ENCODE results near the gene ZFAND5.

Gene ZFAND5

GRCh38 chr9:72384710-72385485 lies 19.9 kb upstream of the ZFAND5 start:
- Mint-ChIP-seq H3K4me1 (no peaks in the 10 kb centered on the region), H3K36me3 (ENCODE audit: insufficient read depth) (peaks cover 2% of the 10 kb centered on the region), H3K27ac (ENCODE audit: low read depth) (no peak overlapping the region), H3K4me3 (no peak overlapping the region), H3K9me3 (no peaks in the 10 kb centered on the region), H3K27me3 (peaks cover 15% of the 10 kb centered on the region)
- no peak for DNase-seq (ENCODE audit: low spot score in 2 of 2)
- no peak for ATAC-seq (replicated peaks; ENCODE audit: extremely low read depth, poor library complexity, severe bottlenecking)

GRCh38 chr9:72383978-72384709 lies 19.1 kb upstream of the ZFAND5 start:
- Mint-ChIP-seq H3K9me3 (no peaks in the 10 kb centered on the region), H3K27ac (ENCODE audit: low read depth) (no peak overlapping the region), H3K4me3 (no peak overlapping the region)

DNA sequence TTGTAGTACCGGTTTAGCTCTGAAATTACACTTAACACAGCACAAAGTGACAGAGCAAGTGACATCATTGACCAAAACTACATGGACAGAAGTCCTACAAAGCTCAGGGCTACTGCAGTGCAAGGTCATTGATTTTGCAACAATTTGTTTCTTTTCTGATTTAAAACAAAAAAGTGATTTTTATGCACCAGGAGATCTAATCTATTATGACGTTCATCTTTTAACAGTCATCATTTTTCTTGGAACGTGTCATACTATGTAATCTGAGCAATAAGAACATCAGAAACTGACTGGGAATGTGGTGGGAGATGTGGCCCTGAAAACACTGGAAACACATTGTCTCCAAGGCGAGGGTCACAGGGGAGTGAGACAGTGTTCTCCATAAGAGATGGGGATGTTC lies 17.4 kb upstream of the ZFAND5 start:
- H3K9me3 Mint-ChIP-seq: no peaks in the 10 kb centered on the region
- H3K4me3 Mint-ChIP-seq: no peak overlapping the region
- no peaks in the 10 kb centered on the region for H3K36me3 Mint-ChIP-seq (ENCODE audit: insufficient read depth)
- ATAC-seq (replicated peaks; ENCODE audit: extremely low read depth, poor library complexity, severe bottlenecking) (no peak), DNase-seq (ENCODE audit: low spot score in 2 of 2) (no peak)
- H3K4me1 Mint-ChIP-seq: no peaks in the 10 kb centered on the region
- peaks cover 11% of the 10 kb centered on the region for H3K27me3 Mint-ChIP-seq
- H3K27ac Mint-ChIP-seq (ENCODE audit: low read depth): no peak overlapping the region

More at GRCh38 chr9:72383978-72384709, 19.1 kb upstream of the ZFAND5 start:
- Mint-ChIP-seq H3K27me3 (peaks cover 13% of the 10 kb centered on the region), H3K36me3 (ENCODE audit: insufficient read depth) (no peaks in the 10 kb centered on the region), H3K4me1 (no peaks in the 10 kb centered on the region)
- DNase-seq (ENCODE audit: low spot score in 2 of 2) (no peak), ATAC-seq (replicated peaks; ENCODE audit: extremely low read depth, poor library complexity, severe bottlenecking) (no peak)

DNA sequence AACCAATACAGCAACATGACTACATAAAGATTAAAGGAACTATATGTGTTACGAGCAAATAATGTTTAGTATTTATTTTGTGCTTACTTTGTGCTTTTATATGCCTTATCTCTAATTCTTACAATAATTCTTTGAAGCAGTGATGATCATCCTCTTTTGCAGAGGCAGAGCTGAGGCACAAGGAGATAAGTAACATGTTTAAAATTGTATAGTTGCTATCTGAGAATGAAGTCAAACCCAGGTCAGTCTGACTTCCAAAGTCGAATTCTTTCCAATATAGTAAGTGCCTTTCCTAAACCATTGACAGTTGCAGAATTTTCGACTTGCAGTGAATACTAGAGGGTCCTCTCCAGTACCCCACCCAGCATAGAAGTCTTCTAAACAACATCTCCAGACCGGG lies 12.0 kb upstream of the ZFAND5 start:
- Mint-ChIP-seq H3K9me3 (no peaks in the 10 kb centered on the region), H3K4me3 (no peak overlapping the region), H3K4me1 (no peaks in the 10 kb centered on the region), H3K27ac (ENCODE audit: low read depth) (no peak overlapping the region), H3K27me3 (peaks cover 24% of the 10 kb centered on the region), H3K36me3 (ENCODE audit: insufficient read depth) (no peaks in the 10 kb centered on the region)
- no peak for ATAC-seq (replicated peaks; ENCODE audit: extremely low read depth, poor library complexity, severe bottlenecking)
- no peak for DNase-seq (ENCODE audit: low spot score in 2 of 2)

GRCh38 chr9:72371151-72371550 lies 6.1 kb upstream of the ZFAND5 start:
- no peaks in the 10 kb centered on the region for H3K4me1 Mint-ChIP-seq
- ATAC-seq (replicated peaks; ENCODE audit: extremely low read depth, poor library complexity, severe bottlenecking) (no peak), DNase-seq (ENCODE audit: low spot score in 2 of 2) (no peak)
- H3K9me3 Mint-ChIP-seq: no peaks in the 10 kb centered on the region
- no peaks in the 10 kb centered on the region for H3K36me3 Mint-ChIP-seq (ENCODE audit: insufficient read depth)
- no peak overlapping the region for H3K27ac Mint-ChIP-seq (ENCODE audit: low read depth)
- H3K27me3 Mint-ChIP-seq: peaks cover 12% of the 10 kb centered on the region
- H3K4me3 Mint-ChIP-seq: no peak overlapping the region

DNA sequence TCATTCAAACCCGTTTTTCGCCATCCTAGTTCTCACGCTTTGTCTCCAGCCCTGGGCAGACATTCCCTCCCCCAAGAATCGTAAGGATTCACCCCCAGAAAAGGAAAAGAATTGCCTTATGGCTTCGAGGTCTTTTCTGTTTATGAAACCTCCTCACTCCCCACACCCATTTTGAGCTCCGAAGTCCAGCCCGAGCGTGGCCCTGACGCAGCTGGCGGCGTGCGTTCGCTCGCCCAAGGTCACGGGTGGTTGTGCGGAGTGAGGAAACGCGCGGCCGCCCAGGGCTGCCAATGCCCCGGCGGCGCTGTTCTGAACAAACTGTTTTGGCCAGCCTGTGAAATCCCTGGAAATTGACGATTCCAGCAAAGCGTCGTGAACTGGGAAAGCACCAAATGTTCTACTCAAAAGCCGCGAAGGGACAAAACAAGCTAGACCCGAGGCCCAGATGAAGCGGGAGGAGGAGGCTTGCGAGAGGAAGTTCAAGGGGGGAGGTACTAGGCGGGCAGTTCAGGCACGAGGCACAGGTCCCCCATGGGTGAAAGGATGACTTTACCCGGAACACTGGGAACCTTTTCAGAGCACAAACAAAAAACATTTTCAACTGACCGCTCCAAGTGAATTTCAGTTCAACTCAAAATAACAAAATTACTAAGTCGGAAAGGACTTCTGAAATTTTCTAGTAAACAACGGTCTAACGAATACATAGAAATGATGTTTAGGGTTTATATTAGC lies 683 bp upstream of the ZFAND5 start:
- Mint-ChIP-seq H3K4me3 (peak overlapping the region; percentile 94), H3K27ac (ENCODE audit: low read depth) (peak overlapping the region; percentile 97), H3K27me3 (no peaks in the 10 kb centered on the region), H3K9me3 (no peaks in the 10 kb centered on the region), H3K36me3 (ENCODE audit: insufficient read depth) (peaks cover 32% of the 10 kb centered on the region), H3K4me1 (peaks cover 24% of the 10 kb centered on the region)
- ATAC-seq (replicated peaks; ENCODE audit: extremely low read depth, poor library complexity, severe bottlenecking) (peak; percentile 31), DNase-seq (ENCODE audit: low spot score in 2 of 2) (peak; percentile 36 to 44)

- Mint-ChIP-seq H3K9me3 (no peaks in the 10 kb centered on the region), H3K36me3 (ENCODE audit: insufficient read depth) (peaks cover 47% of the 10 kb centered on the region), H3K27ac (ENCODE audit: low read depth) (peak overlapping the region; percentile 82), H3K4me1 (peaks cover 38% of the 10 kb centered on the region), H3K4me3 (peak overlapping the region; percentile 94), H3K27me3 (no peaks in the 10 kb centered on the region)
- peak; percentile 60 for ATAC-seq (replicated peaks; ENCODE audit: extremely low read depth, poor library complexity, severe bottlenecking)
- peak; percentile 44 to 56 for DNase-seq (ENCODE audit: low spot score in 2 of 2)
Observed at GRCh38 chr9:72363908-72364678, 915 bp downstream of the ZFAND5 start.

DNA sequence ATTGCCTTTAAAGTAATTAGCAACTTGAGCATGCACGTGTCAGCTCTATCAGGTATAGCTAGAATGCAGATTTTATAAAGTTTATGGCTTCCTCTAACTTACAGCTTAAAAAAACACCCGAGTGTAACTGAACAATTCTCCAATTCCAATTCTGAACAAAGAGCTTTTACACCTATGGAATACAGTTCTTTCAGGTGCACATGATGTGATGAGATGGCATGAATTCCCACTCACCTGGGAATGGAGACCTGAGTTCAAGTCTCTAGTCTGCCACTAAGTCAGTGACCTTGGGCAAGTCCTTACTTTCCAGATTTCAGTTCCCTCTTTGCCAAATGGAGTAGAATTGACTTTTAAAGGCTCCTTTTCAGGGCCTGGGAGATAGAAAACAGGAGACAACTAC lies 1.8 kb downstream of the ZFAND5 start:
- Mint-ChIP-seq H3K9me3 (no peaks in the 10 kb centered on the region), H3K27me3 (no peaks in the 10 kb centered on the region), H3K36me3 (ENCODE audit: insufficient read depth) (peaks cover 52% of the 10 kb centered on the region), H3K27ac (ENCODE audit: low read depth) (peak overlapping the region; percentile 82), H3K4me1 (peaks cover 43% of the 10 kb centered on the region), H3K4me3 (peak overlapping the region; percentile 94)
- DNase-seq (ENCODE audit: low spot score in 2 of 2): no peak
- no peak for ATAC-seq (replicated peaks; ENCODE audit: extremely low read depth, poor library complexity, severe bottlenecking)

GRCh38 chr9:72362680-72363139 lies 2.3 kb downstream of the ZFAND5 start:
- peaks cover 48% of the 10 kb centered on the region for H3K4me1 Mint-ChIP-seq
- DNase-seq (ENCODE audit: low spot score in 2 of 2) (no peak), ATAC-seq (replicated peaks; ENCODE audit: extremely low read depth, poor library complexity, severe bottlenecking) (no peak)
- peak overlapping the region; percentile 82 for H3K27ac Mint-ChIP-seq (ENCODE audit: low read depth)
- no peaks in the 10 kb centered on the region for H3K27me3 Mint-ChIP-seq
- peaks cover 55% of the 10 kb centered on the region for H3K36me3 Mint-ChIP-seq (ENCODE audit: insufficient read depth)
- no peaks in the 10 kb centered on the region for H3K9me3 Mint-ChIP-seq
- peak overlapping the region; percentile 94 for H3K4me3 Mint-ChIP-seq

DNA sequence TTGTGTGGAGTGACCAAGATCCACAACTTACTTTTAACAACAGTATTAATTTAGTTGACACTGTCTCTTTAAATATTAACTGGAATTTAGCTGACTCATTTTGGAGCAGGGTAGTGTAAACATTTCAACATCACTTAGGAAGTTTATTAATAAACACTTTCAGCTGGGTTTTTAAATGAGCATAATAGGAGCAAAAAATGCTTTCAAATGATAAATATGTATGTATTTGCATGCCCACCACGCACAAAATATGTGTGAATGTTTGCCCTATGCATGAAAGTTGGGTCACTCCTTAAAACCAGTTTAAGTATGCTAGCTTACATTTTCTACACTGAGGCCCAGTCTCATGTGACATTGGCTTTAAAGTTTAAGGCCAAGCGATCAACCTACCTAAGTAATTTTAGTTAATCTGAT lies 2.9 kb downstream of the ZFAND5 start:
- DNase-seq (ENCODE audit: low spot score in 2 of 2) (no peak), ATAC-seq (replicated peaks; ENCODE audit: extremely low read depth, poor library complexity, severe bottlenecking) (no peak)
- Mint-ChIP-seq H3K4me3 (peak overlapping the region; percentile 94), H3K27ac (ENCODE audit: low read depth) (peak overlapping the region; percentile 82), H3K27me3 (no peaks in the 10 kb centered on the region), H3K4me1 (peaks cover 54% of the 10 kb centered on the region), H3K9me3 (no peaks in the 10 kb centered on the region), H3K36me3 (ENCODE audit: insufficient read depth) (peaks cover 60% of the 10 kb centered on the region)

GRCh38 chr9:72361217-72361616 lies 3.8 kb downstream of the ZFAND5 start:
- H3K4me1 Mint-ChIP-seq: peaks cover 63% of the 10 kb centered on the region
- no peak overlapping the region for H3K27ac Mint-ChIP-seq (ENCODE audit: low read depth)
- ATAC-seq (replicated peaks; ENCODE audit: extremely low read depth, poor library complexity, severe bottlenecking) (no peak), DNase-seq (ENCODE audit: low spot score in 2 of 2) (no peak)
- H3K9me3 Mint-ChIP-seq: no peaks in the 10 kb centered on the region
- H3K36me3 Mint-ChIP-seq (ENCODE audit: insufficient read depth): peaks cover 69% of the 10 kb centered on the region
- H3K27me3 Mint-ChIP-seq: no peaks in the 10 kb centered on the region
- no peak overlapping the region for H3K4me3 Mint-ChIP-seq

DNA sequence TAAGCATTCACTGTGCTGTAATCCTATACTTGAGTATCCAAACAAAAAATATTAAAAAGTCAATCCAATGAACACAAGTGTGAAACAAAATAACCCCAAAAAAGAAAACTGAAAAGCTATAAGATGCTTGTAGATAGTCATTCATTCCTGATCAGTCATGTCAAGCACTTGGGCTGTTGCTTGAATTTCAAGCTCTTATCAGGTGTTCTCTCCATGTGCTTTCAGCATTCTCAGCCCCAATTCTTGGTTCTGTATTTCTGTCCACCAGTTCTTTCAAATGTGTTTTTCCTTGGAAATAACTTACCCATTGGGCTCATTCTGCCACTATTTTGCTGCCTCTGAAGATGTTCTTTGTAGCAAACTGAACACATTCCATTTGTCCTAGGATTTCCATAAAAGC lies 4.7 kb downstream of the ZFAND5 start:
- H3K4me3 Mint-ChIP-seq: no peak overlapping the region
- peaks cover 59% of the 10 kb centered on the region for H3K4me1 Mint-ChIP-seq
- peaks cover 75% of the 10 kb centered on the region for H3K36me3 Mint-ChIP-seq (ENCODE audit: insufficient read depth)
- H3K27me3 Mint-ChIP-seq: no peaks in the 10 kb centered on the region
- ATAC-seq (replicated peaks; ENCODE audit: extremely low read depth, poor library complexity, severe bottlenecking) (no peak), DNase-seq (ENCODE audit: low spot score in 2 of 2) (no peak)
- H3K9me3 Mint-ChIP-seq: no peaks in the 10 kb centered on the region
- H3K27ac Mint-ChIP-seq (ENCODE audit: low read depth): no peak overlapping the region

Data from central memory CD8-positive, alpha-beta T cell (primary cell).